Measurements from ENCODE around the gene MANBA. TPM values are rescaled to one million over a fixed set of nuclear protein-coding genes. Genes with fewer than 3 reads are reported as not detected.

The MANBA gene
- polyA plus RNA-seq, 2 of the 4 experiments (the other 2 are of a cell fraction): 9.3 to 10.4 TPM

DNA sequence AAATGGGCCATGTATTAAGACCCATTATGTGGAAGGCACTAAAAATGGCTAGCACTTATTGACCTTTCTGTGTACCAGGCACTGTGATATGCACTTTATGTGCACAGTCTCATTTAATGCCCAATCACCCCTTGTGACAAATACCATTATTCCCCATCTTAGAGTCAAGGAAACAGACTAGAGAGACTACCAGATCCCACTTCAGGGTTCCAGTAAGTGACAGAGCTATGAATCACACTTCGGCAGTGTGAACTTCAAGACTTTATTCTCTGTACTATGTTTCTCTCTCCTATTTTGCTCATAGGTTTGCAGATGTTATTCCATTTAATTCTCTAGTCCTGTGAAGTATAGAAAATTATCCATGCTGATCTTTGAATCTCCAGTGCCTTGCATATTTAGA lies 152.6 kb downstream of the MANBA start:
- H3K9me3 ChIP-seq: no peaks in the 10 kb centered on the region
- no peak overlapping the region for H3K4me2 ChIP-seq
- ChIA-PET POLR2A (no interaction called here), CTCF (interaction anchor here (1.8 kb wide), 1 partner anchor 12 kb away, joined by 6 read pairs; no protein-coding TSS in a partner anchor)
- no peak overlapping the region for H3K4me3 ChIP-seq
- TF ChIP-seq ESRRA (IDR thresholded peaks at IDR 0.05; ENCODE audit: borderline replicate concordance, low read length): no peak
- no peak for TF ChIP-seq POLR2A (IDR thresholded peaks at IDR 0.05; ENCODE audit: low read length)
- no peak for TF ChIP-seq RNF2 (IDR thresholded peaks at IDR 0.05; ENCODE audit: borderline replicate concordance, low read depth)
- TF ChIP-seq MAFK (IDR thresholded peaks at IDR 0.05; ENCODE audit: partially characterized antibody): no peak
- TF ChIP-seq, protein P1, sequence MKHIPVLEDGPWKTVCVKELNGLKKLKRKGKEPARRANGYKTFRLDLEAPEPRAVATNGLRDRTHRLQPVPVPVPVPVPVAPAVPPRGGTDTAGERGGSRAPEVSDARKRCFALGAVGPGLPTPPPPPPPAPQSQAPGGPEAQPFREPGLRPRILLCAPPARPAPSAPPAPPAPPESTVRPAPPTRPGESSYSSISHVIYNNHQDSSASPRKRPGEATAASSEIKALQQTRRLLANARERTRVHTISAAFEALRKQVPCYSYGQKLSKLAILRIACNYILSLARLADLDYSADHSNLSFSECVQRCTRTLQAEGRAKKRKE (CRISPR knock-in tag; IDR thresholded peaks at IDR 0.05; ENCODE audit: low read depth): no peak
- no peak for TF ChIP-seq GATA3 (IDR thresholded peaks at IDR 0.05; ENCODE audit: borderline replicate concordance)
- no peak for TF ChIP-seq CEBPB (IDR thresholded peaks at IDR 0.05)
- no peak for TF ChIP-seq TFCP2L1 (CRISPR knock-in tag; IDR thresholded peaks at IDR 0.05)
- TF ChIP-seq MYC (IDR thresholded peaks at IDR 0.05; ENCODE audit: borderline replicate concordance, low read length): no peak
- TF ChIP-seq BHLHE40 (IDR thresholded peaks at IDR 0.05; ENCODE audit: low read depth, low read length): no peak
- TF ChIP-seq, protein P2, sequence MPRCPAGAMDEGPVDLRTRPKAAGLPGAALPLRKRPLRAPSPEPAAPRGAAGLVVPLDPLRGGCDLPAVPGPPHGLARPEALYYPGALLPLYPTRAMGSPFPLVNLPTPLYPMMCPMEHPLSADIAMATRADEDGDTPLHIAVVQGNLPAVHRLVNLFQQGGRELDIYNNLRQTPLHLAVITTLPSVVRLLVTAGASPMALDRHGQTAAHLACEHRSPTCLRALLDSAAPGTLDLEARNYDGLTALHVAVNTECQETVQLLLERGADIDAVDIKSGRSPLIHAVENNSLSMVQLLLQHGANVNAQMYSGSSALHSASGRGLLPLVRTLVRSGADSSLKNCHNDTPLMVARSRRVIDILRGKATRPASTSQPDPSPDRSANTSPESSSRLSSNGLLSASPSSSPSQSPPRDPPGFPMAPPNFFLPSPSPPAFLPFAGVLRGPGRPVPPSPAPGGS (IDR thresholded peaks at IDR 0.05): no peak
- TF ChIP-seq, protein P3, sequence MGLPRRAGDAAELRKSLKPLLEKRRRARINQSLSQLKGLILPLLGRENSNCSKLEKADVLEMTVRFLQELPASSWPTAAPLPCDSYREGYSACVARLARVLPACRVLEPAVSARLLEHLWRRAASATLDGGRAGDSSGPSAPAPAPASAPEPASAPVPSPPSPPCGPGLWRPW (IDR thresholded peaks at IDR 0.05): no peak
- DNase-seq (ENCODE audit: low read depth in 1 of 2, low spot score in 1 of 2): no peak
- ATAC-seq: no peak
- no peaks in the 10 kb centered on the region for H3K4me1 ChIP-seq
- no peak overlapping the region for H3K27ac ChIP-seq
- WGBS (ENCODE audit: missing lambda C conversion rate): 70% methylated on average over 1 of the region's 1 CpG
- FAIRE-seq: no peak

DNA sequence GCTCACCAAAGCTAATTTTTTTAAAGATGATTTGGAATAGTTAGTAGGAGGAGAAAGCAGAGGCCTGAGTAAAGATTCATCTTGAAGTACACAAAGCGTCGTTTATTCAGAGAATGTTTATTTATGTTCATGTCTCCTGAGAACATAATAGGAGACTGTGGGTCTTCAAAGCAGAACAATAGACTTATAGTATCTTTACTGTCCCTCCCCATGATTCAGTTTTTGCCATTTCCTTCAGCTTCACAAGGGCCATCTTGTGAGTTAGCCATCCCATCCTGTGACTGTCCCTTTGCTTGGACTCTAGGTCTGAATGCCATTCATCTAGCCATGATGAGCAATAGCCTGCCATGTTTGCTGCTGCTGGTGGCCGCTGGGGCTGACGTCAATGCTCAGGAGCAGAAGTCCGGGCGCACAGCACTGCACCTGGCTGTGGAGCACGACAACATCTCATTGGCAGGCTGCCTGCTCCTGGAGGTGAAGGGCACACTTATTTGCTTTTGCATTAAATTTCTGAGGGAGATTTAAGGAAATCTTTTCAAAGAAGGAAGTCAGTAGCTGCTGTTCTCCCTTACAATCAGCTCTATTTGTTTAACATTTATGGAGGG lies 153.8 kb downstream of the MANBA start:
- Histone ChIP-seq H3K27ac (no peak overlapping the region), H3K4me3 (no peak overlapping the region), H3K4me1 (no peaks in the 10 kb centered on the region), H3K4me2 (no peak overlapping the region), H3K9me3 (no peaks in the 10 kb centered on the region)
- POLR2A ChIA-PET: no interaction called here
- CTCF ChIA-PET: interaction anchor here (2.3 kb wide), 1 partner anchor 10 kb away, joined by 5 read pairs; no protein-coding TSS in a partner anchor
- DNase-seq (ENCODE audit: low read depth in 1 of 2, low spot score in 1 of 2) (no peak), ATAC-seq (no peak), FAIRE-seq (no peak)
- WGBS (ENCODE audit: missing lambda C conversion rate): 84% methylated on average over 7 of the region's 7 CpGs
- TF ChIP-seq NR3C1 (IDR thresholded peaks at IDR 0.05) (no peak), EHF (CRISPR knock-in tag; IDR thresholded peaks at IDR 0.05) (no peak)

DNA sequence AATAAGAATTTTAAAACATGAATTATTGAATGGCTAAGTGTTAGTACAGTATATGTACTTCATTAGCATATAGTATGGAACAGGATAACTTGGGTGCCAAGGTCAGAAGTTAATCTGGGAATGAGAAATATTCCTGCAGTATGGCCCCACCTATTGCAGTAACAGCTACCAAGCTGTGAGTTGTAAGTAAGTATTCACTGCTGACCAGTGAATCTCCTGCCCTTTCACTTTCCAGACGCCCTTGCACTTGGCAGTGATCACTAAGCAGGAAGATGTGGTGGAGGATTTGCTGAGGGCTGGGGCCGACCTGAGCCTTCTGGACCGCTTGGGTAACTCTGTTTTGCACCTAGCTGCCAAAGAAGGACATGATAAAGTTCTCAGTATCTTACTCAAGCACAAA lies 154.5 kb downstream of the MANBA start:
- ATAC-seq: no peak
- POLR2A ChIA-PET: no interaction called here

More for the DNA sequence above, 154.5 kb downstream of the MANBA start:
- Histone ChIP-seq H3K4me3 (no peak overlapping the region), H3K4me1 (peaks cover 5% of the 10 kb centered on the region; the same call in 1 of the 3 replicates), H3K4me2 (no peak overlapping the region), H3K9me3 (no peaks in the 10 kb centered on the region), H3K27ac (no peak overlapping the region)
- CTCF ChIA-PET: interaction anchor here (1.2 to 2.3 kb wide), 2 partner anchors 9 to 15 kb away, joined by 5 read pairs; no protein-coding TSS in a partner anchor
- no peak for TF ChIP-seq REST (IDR thresholded peaks at IDR 0.05)
- TF ChIP-seq CHD2 (IDR thresholded peaks at IDR 0.05; ENCODE audit: low read length, partially characterized antibody): no peak
- no peak for TF ChIP-seq HEYL (CRISPR knock-in tag; IDR thresholded peaks at IDR 0.05)
- no peak for TF ChIP-seq JUNB (IDR thresholded peaks at IDR 0.05)
- no peak for TF ChIP-seq RARB (CRISPR knock-in tag; IDR thresholded peaks at IDR 0.05)
- TF ChIP-seq, protein P2 (IDR thresholded peaks at IDR 0.05): no peak
- TF ChIP-seq FOSB (CRISPR knock-in tag; IDR thresholded peaks at IDR 0.05): no peak
- no peak for TF ChIP-seq EHMT2 (IDR thresholded peaks at IDR 0.05; ENCODE audit: low read depth)
- no peak for DNase-seq (ENCODE audit: low read depth in 1 of 2, low spot score in 1 of 2)
- 90% methylated on average over 3 of the region's 3 CpGs for WGBS (ENCODE audit: missing lambda C conversion rate)
- no peak for FAIRE-seq

All from A549 (cell line).